ENCODE data around the gene CLEC6A.
"Not testable (repeated sequence)": the region's sequence is repeated elsewhere in the genome, so short reads cannot be mapped to it uniquely, and the experiment has no call there.

DNA sequence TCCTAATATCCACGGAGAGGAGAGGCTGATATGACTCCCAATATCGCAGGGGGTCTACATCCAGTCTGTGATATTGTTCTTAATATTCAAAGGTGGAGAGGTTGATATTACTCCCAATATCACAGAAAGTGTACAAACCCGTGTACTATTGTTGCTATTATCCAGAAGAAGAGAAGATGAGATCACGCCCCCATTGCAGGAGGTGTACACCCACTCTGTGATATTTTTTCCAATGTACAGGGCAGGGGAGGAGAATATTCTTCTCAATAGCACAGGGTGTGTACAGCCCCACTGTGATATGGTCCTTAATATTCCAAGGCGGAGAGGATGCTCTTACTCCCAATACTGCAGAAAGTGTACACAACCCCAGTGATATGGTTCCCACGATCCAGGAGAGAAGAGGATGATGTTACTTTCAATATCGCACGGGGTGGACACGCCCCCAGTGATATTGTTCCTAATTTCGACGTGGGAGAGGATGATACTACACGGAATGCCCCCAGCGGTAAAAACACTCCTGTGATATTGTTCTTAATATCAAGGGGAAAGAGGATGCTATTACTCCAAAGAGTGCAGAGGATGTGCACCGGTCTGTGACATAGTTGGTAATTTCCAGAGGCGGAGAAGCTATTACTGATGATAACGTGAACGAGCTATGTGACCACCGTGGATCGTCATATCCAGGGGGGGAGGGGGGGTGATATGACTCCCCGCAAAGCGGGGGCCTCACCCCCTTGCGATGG, 11.1 kb upstream of the CLEC6A start:
- TF ChIP-seq, protein P1, sequence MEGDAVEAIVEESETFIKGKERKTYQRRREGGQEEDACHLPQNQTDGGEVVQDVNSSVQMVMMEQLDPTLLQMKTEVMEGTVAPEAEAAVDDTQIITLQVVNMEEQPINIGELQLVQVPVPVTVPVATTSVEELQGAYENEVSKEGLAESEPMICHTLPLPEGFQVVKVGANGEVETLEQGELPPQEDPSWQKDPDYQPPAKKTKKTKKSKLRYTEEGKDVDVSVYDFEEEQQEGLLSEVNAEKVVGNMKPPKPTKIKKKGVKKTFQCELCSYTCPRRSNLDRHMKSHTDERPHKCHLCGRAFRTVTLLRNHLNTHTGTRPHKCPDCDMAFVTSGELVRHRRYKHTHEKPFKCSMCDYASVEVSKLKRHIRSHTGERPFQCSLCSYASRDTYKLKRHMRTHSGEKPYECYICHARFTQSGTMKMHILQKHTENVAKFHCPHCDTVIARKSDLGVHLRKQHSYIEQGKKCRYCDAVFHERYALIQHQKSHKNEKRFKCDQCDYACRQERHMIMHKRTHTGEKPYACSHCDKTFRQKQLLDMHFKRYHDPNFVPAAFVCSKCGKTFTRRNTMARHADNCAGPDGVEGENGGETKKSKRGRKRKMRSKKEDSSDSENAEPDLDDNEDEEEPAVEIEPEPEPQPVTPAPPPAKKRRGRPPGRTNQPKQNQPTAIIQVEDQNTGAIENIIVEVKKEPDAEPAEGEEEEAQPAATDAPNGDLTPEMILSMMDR (IDR thresholded peaks at IDR 0.05; ENCODE audit: low read length), result not testable (repeated sequence)
- not testable (repeated sequence) for TF ChIP-seq EZH2 (IDR thresholded peaks at IDR 0.05; ENCODE audit: borderline replicate concordance, low read length)
